ACC112 (cell line): ENCODE data around the gene CALHM1.
"Not testable (repeated sequence)": the region's sequence is repeated elsewhere in the genome, so short reads cannot be mapped to it uniquely, and the experiment has no call there.

ENCODE experiments used
- H2AFZ ChIP-seq: fragments of 200-600 bp; sonication (generic); one replicate; pipeline ENCODE4 v1.6.0; 2017; ENCODE audit warnings: antibody characterized with exemption, low read length; ENCODE audit not compliant: unreplicated experiment
- H3K27ac ChIP-seq: fragments of 200-600 bp; sonication (generic); 2 replicates; pipeline ENCODE4 v1.5.1; 2014; ENCODE audit warnings: low read depth, mild to moderate bottlenecking, antibody characterized with exemption, low read length, moderate library complexity
- H3K27me3 ChIP-seq: fragments of 200-600 bp; sonication (generic); 2 replicates; pipeline ENCODE4 v1.6.1; 2014; ENCODE audit warnings: mild to moderate bottlenecking, antibody characterized with exemption, low read length, moderate library complexity, mixed read lengths; ENCODE audit not compliant: insufficient read depth
- H3K36me3 ChIP-seq: fragments of 200-600 bp; sonication (generic); 2 replicates; pipeline ENCODE4 v1.6.1; 2016; ENCODE audit warnings: mild to moderate bottlenecking, antibody characterized with exemption, low read length, moderate library complexity, mixed read lengths; ENCODE audit not compliant: insufficient read depth
- H3K4me1 ChIP-seq: fragments of 200-600 bp; sonication (generic); one replicate; pipeline ENCODE4 v1.6.1; 2016; ENCODE audit warnings: low read length, mixed read lengths; ENCODE audit not compliant: insufficient read depth, unreplicated experiment, control insufficient read depth
- H3K4me3 ChIP-seq: fragments of 200-600 bp; sonication (generic); 2 replicates; pipeline ENCODE4 v1.5.1; 2014; ENCODE audit warnings: mild to moderate bottlenecking, low read depth, low read length
- H3K79me2 ChIP-seq: fragments of 200-600 bp; sonication (generic); one replicate; pipeline ENCODE4 v1.6.0; 2016; ENCODE audit warnings: low read length; ENCODE audit not compliant: control insufficient read depth, unreplicated experiment, insufficient read depth

CALHM1 gene, protein sequence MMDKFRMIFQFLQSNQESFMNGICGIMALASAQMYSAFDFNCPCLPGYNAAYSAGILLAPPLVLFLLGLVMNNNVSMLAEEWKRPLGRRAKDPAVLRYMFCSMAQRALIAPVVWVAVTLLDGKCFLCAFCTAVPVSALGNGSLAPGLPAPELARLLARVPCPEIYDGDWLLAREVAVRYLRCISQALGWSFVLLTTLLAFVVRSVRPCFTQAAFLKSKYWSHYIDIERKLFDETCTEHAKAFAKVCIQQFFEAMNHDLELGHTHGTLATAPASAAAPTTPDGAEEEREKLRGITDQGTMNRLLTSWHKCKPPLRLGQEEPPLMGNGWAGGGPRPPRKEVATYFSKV

DNA sequence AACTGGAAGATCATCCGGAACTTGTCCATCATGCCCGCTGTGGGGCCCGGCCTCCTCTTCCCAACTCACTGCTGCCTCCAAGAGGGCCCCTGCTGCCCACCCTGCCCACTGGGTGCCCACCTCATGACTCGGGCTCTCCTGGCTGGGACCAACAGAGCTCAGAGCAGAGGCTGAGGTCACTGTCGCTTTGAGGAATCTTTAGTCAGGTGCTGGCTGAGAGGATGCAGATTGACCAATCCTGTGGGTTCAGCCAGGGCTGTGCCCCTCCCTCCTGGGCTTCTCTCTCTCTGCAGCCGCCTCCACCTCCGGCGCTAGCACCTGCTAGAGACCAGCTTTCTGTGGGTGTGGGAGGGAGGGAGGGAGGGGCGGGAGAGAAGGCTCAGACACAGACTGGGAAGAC, at the start of gene CALHM1:
CALHM1 (minus strand) TSS at position 181 of the 400 bp plus-strand sequence; CDS start at position 32, 149 bp downstream.
- no peaks in the 10 kb centered on the region for H3K36me3 ChIP-seq
- H3K79me2 ChIP-seq: no peaks in the 10 kb centered on the region
- no peaks in the 10 kb centered on the region for H3K27me3 ChIP-seq
- H3K4me3 ChIP-seq: no peak within 1 kb of the TSS
- no peak within 1 kb of the TSS for H3K27ac ChIP-seq
- peaks cover 3% of the 10 kb centered on the region for H3K4me1 ChIP-seq
- no peak within 1 kb of the TSS for H2AFZ ChIP-seq

DNA sequence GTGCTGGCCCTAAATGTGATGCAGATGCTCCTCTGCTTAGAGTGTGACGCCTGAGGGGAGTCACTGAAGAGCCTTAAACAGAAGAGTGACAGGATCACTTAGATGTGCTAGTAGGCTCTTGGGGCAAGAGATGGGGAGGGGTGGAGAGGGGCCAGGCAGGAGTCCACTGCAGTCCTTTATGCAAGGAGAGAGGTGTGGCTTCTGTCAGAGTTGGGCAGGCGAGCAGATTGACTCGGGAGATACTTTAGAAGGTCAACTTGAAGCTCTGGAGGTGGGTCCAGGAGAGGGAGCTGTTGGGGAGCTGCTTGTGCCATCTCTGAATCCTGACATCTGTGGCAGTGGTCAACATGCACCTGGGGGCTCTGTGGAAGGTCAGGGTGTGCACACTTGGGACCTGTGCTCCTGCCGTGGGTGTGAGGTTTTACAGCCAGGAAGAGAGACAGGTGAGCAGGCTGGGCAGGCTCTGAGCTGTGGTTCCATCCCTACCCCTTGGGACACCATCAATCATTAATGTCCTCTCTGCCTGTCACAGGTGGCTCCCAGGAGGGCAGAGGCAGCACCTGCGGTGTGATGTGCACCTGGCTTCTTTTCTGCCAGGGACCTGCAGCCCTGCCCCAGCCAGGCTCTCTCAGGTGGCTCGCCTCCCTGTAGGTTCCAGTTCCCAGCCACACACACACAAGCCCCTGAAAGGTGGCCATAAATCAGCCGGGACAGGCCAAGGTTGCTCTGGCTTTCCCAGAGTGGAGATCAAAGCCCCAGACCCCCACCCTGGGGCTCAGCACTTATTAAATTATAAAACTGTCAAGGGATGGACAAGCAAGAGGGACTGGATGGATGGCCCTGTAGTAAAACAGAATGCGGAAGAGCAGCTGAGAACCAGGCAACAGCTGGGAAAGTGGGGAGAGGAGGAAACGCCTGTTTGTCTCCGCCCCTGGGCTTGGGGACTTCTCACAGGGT, 48.8 kb upstream of the CALHM1 start:
- Histone ChIP-seq H3K4me1 (peaks cover 7% of the 10 kb centered on the region), H2AFZ (no peak overlapping the region), H3K27ac (no peak overlapping the region), H3K79me2 (no peaks in the 10 kb centered on the region), H3K4me3 (no peak overlapping the region), H3K36me3 (no peaks in the 10 kb centered on the region), H3K27me3 (peaks cover 22% of the 10 kb centered on the region)

DNA sequence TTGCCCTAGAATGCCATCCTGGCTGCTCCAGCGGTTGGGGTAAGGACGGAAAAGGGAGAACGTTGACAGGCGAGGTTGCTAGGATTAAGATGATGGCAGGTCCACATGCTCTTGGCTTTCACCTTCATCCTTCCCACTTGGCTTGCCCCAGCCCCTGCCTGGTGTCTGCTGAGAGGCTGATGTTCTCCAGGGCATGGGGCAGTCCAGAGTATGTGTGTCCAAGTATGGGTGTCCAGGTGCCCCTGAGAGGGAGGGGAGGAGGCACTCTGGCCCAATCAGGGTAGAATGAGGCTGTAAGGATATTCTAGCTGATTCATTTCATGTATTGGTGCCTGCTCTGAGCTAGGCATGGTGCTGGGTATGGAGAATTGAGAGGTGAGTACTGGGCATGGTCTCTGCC, 47.4 kb upstream of the CALHM1 start:
- no peaks in the 10 kb centered on the region for H3K79me2 ChIP-seq
- no peak overlapping the region for H3K27ac ChIP-seq
- peaks cover 7% of the 10 kb centered on the region for H3K4me1 ChIP-seq
- peaks cover 25% of the 10 kb centered on the region for H3K27me3 ChIP-seq
- no peak overlapping the region for H3K4me3 ChIP-seq
- no peak overlapping the region for H2AFZ ChIP-seq
- no peaks in the 10 kb centered on the region for H3K36me3 ChIP-seq

DNA sequence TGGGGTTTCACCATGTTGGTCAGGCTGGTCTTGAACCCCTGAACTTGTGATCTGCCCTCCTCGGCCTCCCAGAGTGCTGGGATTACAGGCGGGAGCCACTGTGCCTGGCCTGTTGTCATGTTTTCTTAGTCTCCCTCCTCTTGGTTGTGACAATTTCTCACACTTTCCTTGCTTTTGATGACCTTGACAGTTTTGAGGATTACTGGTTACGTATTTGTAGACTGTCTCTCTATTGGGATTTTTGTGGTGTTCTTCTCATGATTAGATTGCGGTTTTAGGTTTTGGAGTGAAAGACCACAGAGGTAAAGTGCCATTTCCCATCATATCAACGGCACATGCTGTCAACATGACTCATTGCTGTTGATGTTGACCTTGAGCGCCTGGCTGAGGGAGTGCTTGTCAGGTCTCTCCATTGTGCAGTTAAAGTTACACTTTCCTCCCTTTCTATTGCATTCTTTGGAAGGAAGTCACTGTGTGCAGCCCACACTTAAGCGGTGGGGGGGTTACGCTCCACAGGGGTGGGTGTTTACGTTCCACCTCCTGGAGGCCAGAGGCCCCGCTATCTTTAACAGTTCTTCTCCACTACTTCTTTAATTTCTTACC, 45.6 kb upstream of the CALHM1 start:
- Histone ChIP-seq H3K4me3 (no peak overlapping the region), H2AFZ (peak overlapping the region; percentile 6), H3K36me3 (no peaks in the 10 kb centered on the region), H3K27ac (peak overlapping the region; percentile 82), H3K27me3 (peaks cover 43% of the 10 kb centered on the region), H3K79me2 (no peaks in the 10 kb centered on the region), H3K4me1 (peaks cover 7% of the 10 kb centered on the region)

DNA sequence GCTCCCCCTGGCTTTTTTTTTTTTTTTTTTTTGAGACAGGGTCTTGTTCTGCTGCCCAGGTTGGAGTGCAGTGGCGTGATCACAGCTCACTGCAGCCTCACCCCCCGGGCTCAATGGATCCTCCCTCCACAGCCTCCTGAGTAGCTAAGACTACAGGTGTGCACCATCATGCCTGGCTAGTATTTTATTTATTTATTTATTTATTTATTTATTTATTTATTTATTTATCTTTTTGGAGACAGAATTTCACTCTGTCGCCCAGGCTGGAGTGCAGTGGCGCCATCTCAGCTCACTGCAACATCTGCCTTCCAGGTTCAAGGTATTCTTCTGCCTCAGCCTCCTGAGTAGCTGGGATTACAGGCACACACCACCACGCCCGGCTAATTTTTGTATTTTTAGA, 45.1 kb upstream of the CALHM1 start:
- H3K36me3 ChIP-seq, H2AFZ ChIP-seq, H3K79me2 ChIP-seq, H3K4me3 ChIP-seq, H3K4me1 ChIP-seq: not testable (repeated sequence)
- Histone ChIP-seq H3K27me3 (peaks cover 47% of the 10 kb centered on the region), H3K27ac (peak overlapping the region; percentile 82)

DNA sequence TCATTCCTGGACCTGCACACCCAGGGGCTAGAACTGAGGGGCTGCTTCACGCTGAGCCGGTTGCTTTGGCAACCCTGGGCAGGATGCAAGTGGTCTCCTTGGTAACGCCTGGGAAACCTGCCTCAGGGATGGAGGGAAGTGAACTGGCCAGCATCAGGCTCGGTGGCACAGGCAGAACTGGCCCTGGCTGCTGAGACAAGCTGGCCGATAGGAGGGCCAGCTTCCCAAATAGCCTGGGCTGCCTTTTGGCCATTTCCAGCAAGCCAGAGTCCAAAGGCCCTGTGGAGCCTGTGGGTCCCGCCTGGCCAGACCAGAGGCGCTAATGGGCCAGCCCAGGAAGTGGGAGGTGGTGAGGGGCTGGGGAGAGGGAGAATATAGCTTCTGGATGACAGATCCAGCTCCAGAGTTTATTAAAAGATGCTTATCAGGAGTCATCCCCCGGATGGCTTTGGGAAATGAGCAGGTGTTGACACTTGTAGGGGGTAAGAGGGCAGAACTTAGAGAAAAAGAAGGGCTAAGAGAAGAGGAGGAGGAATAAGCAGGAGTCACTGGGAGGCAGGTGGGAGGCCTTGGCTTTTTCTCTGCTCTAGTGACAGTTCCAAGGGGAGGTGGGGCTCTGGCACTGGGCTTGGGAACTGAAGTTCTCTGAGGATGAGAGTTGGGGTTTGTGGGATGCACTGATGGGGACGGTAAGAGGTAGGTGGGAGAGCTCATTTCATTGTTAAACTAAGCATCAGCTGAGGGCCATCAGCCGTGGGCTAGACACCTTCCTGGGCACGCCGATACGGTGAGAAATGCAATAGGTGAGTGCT, 44.4 kb upstream of the CALHM1 start:
- Histone ChIP-seq H3K36me3 (no peaks in the 10 kb centered on the region), H3K79me2 (no peaks in the 10 kb centered on the region), H3K27me3 (peaks cover 44% of the 10 kb centered on the region), H3K4me3 (no peak overlapping the region), H3K27ac (no peak overlapping the region), H2AFZ (no peak overlapping the region), H3K4me1 (peaks cover 7% of the 10 kb centered on the region)

DNA sequence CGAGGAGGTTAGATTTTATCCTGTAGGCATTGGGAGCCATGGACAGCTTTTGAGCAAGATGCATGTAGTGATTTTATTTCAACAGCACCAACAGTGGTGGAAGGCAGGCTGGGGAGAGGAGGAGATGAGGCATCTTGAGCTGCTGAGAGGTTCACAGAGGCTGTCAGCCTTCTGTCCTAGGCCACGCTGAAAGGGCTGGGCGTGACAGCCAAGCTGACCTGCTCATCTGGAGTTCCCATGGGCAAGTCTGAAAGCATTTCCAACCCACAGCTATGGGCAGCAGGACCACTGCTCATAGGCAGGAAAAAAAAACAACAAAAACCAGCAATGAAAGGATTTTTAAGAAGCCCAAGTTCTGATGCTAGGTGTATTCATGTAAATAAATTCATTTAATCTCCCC, 42.5 kb upstream of the CALHM1 start:
- no peak overlapping the region for H3K4me3 ChIP-seq
- no peak overlapping the region for H2AFZ ChIP-seq
- H3K36me3 ChIP-seq: no peaks in the 10 kb centered on the region
- H3K27ac ChIP-seq: no peak overlapping the region
- no peaks in the 10 kb centered on the region for H3K79me2 ChIP-seq
- peaks cover 47% of the 10 kb centered on the region for H3K27me3 ChIP-seq
- H3K4me1 ChIP-seq: peaks cover 7% of the 10 kb centered on the region

DNA sequence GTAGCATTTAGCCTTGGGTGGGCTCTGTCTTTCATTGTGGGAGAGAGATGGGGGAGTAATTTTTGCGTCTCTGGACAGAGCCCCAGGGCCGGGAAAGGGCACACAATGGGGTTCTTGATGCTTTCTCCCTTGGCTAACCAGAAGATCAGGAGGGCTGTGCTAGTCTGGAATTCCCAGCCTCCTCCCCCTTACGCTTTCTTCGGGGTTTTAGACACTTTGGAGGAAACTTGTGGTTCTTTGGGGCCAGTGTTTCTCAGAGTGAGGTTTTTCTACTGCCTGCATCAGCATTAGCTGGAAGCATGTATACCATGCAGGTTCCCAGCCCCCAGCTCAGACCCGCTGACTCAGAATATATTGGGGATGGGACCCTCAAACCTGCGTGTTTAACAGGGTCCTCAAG, 41.8 kb upstream of the CALHM1 start:
- H3K4me3 ChIP-seq: no peak overlapping the region
- H3K36me3 ChIP-seq: no peaks in the 10 kb centered on the region
- H2AFZ ChIP-seq: no peak overlapping the region
- H3K79me2 ChIP-seq: no peaks in the 10 kb centered on the region
- H3K27me3 ChIP-seq: peaks cover 54% of the 10 kb centered on the region
- no peak overlapping the region for H3K27ac ChIP-seq
- H3K4me1 ChIP-seq: peaks cover 7% of the 10 kb centered on the region

DNA sequence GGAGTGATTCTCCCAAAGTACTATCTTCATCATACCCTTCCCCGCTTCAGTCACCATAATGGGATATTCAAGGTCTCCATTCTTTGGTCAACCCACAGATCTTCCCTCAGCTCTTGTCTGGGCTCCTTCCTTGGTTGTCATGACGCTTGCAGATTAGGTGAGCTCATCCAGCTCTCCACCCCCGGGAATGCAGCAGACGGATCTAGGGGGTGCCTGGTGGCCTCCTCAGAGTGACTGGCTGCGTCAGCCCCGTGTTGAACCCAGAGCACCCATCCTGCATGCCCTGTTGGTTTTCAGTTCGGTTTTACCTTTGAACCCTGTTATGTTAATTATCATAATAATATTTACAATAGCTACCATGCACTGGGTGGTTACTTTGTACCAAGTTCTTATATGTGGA, 41.2 kb upstream of the CALHM1 start:
- H3K36me3 ChIP-seq: no peaks in the 10 kb centered on the region
- peaks cover 7% of the 10 kb centered on the region for H3K4me1 ChIP-seq
- H3K4me3 ChIP-seq: no peak overlapping the region
- no peaks in the 10 kb centered on the region for H3K79me2 ChIP-seq
- peaks cover 60% of the 10 kb centered on the region for H3K27me3 ChIP-seq
- H2AFZ ChIP-seq: no peak overlapping the region
- no peak overlapping the region for H3K27ac ChIP-seq
